Spinal cord (tissue), 10 donors: ENCODE data around the gene RXRA. TPM values are rescaled to one million over a fixed set of nuclear protein-coding genes. Genes with fewer than 3 reads are reported as not detected.
A peak's percentile ranks its signal among the peaks of the same experiment; 100 is the strongest.

Experiments
- DNase-seq, 6 donors: peaks; one replicate each; pipeline versions ENCODE4 v3.0.0 to v3.0.0-alpha.2; 2013 to 2015; ENCODE audit warnings: low spot score in 6 of 6, low read depth in 4 of 6
- H3K27ac ChIP-seq: one replicate; pipeline ENCODE4 v1.5.1; 2013; ENCODE audit warnings: low read depth, low read length, control low read depth
- H3K27me3 ChIP-seq: one replicate; pipeline ENCODE4 v1.6.1; 2013; ENCODE audit warnings: low read length; ENCODE audit not compliant: control insufficient read depth, insufficient read depth
- H3K36me3 ChIP-seq: one replicate; pipeline ENCODE4 v1.6.1; 2013; ENCODE audit warnings: low read length; ENCODE audit not compliant: control insufficient read depth, insufficient read depth
- H3K4me1 ChIP-seq: one replicate; pipeline ENCODE4 v1.6.1; 2013; ENCODE audit warnings: low read length; ENCODE audit not compliant: control insufficient read depth, insufficient read depth
- H3K4me3 ChIP-seq: one replicate; pipeline ENCODE4 v1.5.1; 2013; ENCODE audit warnings: low read depth, low read length, control low read depth
- H3K9me3 ChIP-seq: one replicate; pipeline ENCODE4 v1.6.1; 2013; ENCODE audit warnings: low read length; ENCODE audit not compliant: control insufficient read depth, insufficient read depth
- WGBS: methylation state at CpG from one replicate; pipeline ENCODE4 v1.1.5; 2013; ENCODE audit warnings: missing lambda C conversion rate; ENCODE audit not compliant: insufficient coverage; 5-methylcytosine and 5-hydroxymethylcytosine counted together
- polyA plus RNA-seq, 2 donors: library from polyadenylated mRNA; unstranded; fragments of 120-200 nt; gene quantifications; one replicate each; pipeline ENCODE4 v1.2.1, GENCODE V29; 2013; ENCODE audit not compliant: insufficient read length in 2 of 2
- total RNA-seq, 2 donors: library from RNA; depleted of rRNA in 1 of 2; stranded (reverse); fragments of 120-200 nt in 1 of 2; fragments of >200 nt in 1 of 2; gene quantifications; one replicate each; pipeline versions ENCODE4 v1.2.3 to v1.2.4, GENCODE V29; 2013 to 2014
- donor health status: healthy.

The RXRA gene
- total and polyA plus RNA-seq, 4 donors, result 9.4 to 32.3 (median 26.1) TPM

- 64% methylated on average over 13 of the region's 17 CpGs for WGBS
- Histone ChIP-seq H3K27ac (no peak overlapping the region), H3K4me1 (peaks cover 74% of the 10 kb centered on the region), H3K27me3 (no peaks in the 10 kb centered on the region), H3K4me3 (no peak overlapping the region), H3K9me3 (no peaks in the 10 kb centered on the region), H3K36me3 (peaks cover 89% of the 10 kb centered on the region)
- no peak for DNase-seq
Observed at GRCh38 chr9:134414900-134415425, 88.7 kb downstream of the RXRA start.

DNA sequence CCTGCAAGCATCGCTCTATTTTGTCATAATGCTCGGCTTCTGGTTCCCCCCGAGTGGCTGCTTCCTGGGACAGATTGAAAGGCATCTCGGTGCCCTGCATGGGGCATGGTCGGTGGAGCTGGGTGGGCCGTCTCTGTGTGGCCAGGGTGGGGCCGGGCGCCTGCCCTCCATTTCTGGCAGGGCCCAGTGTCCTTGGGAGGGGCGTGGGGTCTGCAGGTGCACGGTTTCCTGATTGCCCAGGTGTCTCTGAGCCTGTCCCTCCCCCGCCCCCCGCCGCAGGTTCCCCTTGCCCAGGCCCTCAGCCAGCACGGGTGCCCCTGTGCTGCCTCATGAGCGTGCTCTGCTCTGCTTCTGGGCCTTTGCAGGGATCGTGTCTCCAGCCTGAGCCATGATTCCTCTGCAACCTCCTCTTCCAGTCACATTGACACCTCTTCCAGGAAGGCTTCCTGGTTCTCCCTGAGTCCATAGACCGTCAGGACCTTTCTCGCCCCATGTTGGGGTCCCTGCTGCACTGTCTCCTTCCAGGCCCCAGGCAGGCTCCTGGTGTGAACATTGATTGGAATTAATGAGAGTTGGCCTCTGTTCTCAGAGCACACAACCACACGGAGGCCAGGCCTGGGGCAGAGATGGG lies 90.2 kb downstream of the RXRA start:
- H3K4me1 ChIP-seq, result peaks cover 74% of the 10 kb centered on the region
- no peaks in the 10 kb centered on the region for H3K9me3 ChIP-seq
- H3K36me3 ChIP-seq, result peaks cover 89% of the 10 kb centered on the region
- 88% methylated on average over 18 of the region's 19 CpGs for WGBS
- no peak for DNase-seq
- no peak overlapping the region for H3K27ac ChIP-seq
- H3K4me3 ChIP-seq, result no peak overlapping the region
- no peaks in the 10 kb centered on the region for H3K27me3 ChIP-seq

- WGBS, result 74% methylated on average over 8 of the region's 8 CpGs
- H3K4me3 ChIP-seq, result no peak overlapping the region
- no peak for DNase-seq
- H3K27me3 ChIP-seq, result no peaks in the 10 kb centered on the region
- H3K27ac ChIP-seq, result no peak overlapping the region
- no peaks in the 10 kb centered on the region for H3K9me3 ChIP-seq
- H3K36me3 ChIP-seq, result peaks cover 97% of the 10 kb centered on the region
- H3K4me1 ChIP-seq, result peaks cover 70% of the 10 kb centered on the region
Observed at GRCh38 chr9:134418354-134418753, 92.1 kb downstream of the RXRA start.

DNA sequence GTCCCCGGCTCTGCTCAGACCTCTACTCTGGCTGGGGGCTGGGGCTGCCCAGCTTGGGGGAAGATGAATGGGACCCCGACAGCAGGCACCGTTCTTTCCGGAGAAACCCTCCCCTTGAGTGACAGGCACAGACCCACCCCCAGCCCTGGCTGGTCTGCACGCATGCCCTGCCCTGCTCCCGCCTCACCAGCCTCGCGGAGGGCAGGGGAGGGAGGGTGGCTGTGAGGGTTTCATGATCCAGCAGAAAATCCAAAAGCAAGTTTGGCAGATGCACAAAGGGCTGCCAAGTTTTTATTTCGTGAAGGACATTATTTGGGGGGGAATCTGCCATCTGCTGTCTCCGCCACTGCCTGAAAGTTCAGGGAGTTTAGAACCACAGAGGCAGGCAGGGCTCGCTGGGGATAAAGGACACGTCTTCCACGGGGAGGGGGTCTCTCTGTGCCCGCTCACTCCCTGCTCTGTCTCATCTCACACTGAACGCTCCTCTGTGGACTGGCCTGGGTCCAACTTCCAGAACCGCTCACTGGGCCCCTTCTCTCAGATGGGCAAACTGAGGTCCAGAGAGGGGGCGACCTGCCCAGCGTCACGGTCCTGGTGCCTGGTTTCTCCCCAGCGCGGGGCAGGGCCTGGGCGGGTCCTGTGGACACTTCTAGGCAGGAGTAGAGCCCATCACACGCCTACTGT lies 92.9 kb downstream of the RXRA start:
- DNase-seq, result peak in 2 of 6 donors; percentile 55 to 57
- H3K4me3 ChIP-seq, result no peak overlapping the region
- 50% methylated on average over 21 of the region's 23 CpGs for WGBS
- no peaks in the 10 kb centered on the region for H3K27me3 ChIP-seq
- no peaks in the 10 kb centered on the region for H3K9me3 ChIP-seq
- H3K36me3 ChIP-seq, result peaks cover 97% of the 10 kb centered on the region
- no peak overlapping the region for H3K27ac ChIP-seq
- peaks cover 62% of the 10 kb centered on the region for H3K4me1 ChIP-seq

DNA sequence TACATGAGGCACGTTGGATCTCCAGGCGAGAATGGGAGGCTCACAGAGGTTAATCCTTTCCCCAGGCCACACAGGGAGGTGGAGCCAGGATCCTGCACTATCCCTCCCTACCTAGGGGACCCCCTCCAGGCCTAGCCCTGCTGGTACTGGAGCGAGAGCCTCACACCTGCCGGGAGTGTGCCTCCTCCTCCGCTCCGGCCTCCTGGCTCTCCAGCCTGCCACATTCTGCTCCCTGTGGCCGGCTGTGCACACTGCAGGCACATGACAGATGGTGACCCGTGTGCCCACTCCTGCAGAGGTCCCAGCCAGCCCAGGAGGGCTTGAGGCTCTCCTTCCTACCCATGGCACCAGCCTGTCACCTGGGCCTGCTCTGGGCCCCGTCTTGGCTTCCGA lies 93.4 kb downstream of the RXRA start:
- Histone ChIP-seq H3K4me3 (no peak overlapping the region), H3K4me1 (peaks cover 57% of the 10 kb centered on the region), H3K9me3 (no peaks in the 10 kb centered on the region), H3K27ac (no peak overlapping the region), H3K27me3 (no peaks in the 10 kb centered on the region), H3K36me3 (peaks cover 97% of the 10 kb centered on the region)
- WGBS, result 67% methylated on average over 10 of the region's 10 CpGs
- DNase-seq, result no peak

DNA sequence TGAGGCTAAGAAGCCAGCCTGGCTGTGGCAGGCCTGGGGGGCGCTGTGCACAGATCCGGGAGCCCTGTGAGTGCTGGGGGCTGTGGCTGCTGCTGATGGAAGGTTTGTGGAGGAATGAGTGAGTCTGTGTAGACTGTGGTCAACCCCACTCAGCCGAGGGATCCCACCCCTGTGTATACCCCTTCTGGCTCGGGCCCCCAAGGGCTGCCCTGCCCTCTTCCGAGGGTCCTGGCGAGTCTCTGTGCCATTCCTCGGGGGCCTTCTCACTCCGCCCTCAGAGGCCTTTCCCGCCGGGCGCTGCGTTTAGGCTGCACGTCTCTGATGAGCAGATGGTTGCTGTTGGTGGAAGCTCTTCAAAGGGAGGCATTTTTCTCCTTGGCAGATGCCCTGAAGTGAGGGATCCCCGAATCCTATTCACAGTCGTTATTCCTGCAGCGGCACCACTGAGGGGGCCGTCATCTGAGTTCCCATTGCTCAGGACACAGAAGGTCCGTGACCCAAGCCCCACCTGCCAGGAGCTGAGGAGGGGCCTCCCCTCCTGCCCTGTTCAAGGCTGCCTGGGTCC lies 94.1 kb downstream of the RXRA start:
- Histone ChIP-seq H3K27ac (peak overlapping the region; percentile 25), H3K4me1 (peaks cover 52% of the 10 kb centered on the region), H3K27me3 (no peaks in the 10 kb centered on the region), H3K9me3 (no peaks in the 10 kb centered on the region), H3K36me3 (peaks cover 97% of the 10 kb centered on the region), H3K4me3 (no peak overlapping the region)
- 44% methylated on average over 16 of the region's 18 CpGs for WGBS
- DNase-seq, result peak in 1 of 6 donors; percentile 80

GRCh38 chr9:134420974-134421432 lies 94.7 kb downstream of the RXRA start:
- H3K27me3 ChIP-seq, result no peaks in the 10 kb centered on the region
- peaks cover 52% of the 10 kb centered on the region for H3K4me1 ChIP-seq
- H3K27ac ChIP-seq, result no peak overlapping the region
- DNase-seq, result no peak
- 82% methylated on average over 10 of the region's 10 CpGs for WGBS
- no peaks in the 10 kb centered on the region for H3K9me3 ChIP-seq
- no peak overlapping the region for H3K4me3 ChIP-seq
- peaks cover 97% of the 10 kb centered on the region for H3K36me3 ChIP-seq

GRCh38 chr9:134421888-134422287 lies 95.6 kb downstream of the RXRA start:
- Histone ChIP-seq H3K4me3 (no peak overlapping the region), H3K9me3 (no peaks in the 10 kb centered on the region), H3K4me1 (peaks cover 57% of the 10 kb centered on the region), H3K27ac (no peak overlapping the region), H3K27me3 (no peaks in the 10 kb centered on the region), H3K36me3 (peaks cover 96% of the 10 kb centered on the region)
- DNase-seq, result no peak
- WGBS, result 92% methylated on average over 11 of the region's 11 CpGs

- H3K36me3 ChIP-seq, result peaks cover 95% of the 10 kb centered on the region
- H3K4me3 ChIP-seq, result no peak overlapping the region
- H3K9me3 ChIP-seq, result no peaks in the 10 kb centered on the region
- 52% methylated on average over 17 of the region's 32 CpGs for WGBS
- no peak overlapping the region for H3K27ac ChIP-seq
- H3K4me1 ChIP-seq, result peaks cover 58% of the 10 kb centered on the region
- no peak for DNase-seq
- no peaks in the 10 kb centered on the region for H3K27me3 ChIP-seq
Observed at GRCh38 chr9:134422301-134423090, 96.2 kb downstream of the RXRA start.
